ENCODE data around the gene MAP3K13. TPM values are rescaled to one million over a fixed set of nuclear protein-coding genes. Genes with fewer than 3 reads are reported as not detected.
"Not testable (repeated sequence)": the region's sequence is repeated elsewhere in the genome, so short reads cannot be mapped to it uniquely, and the experiment has no call there.

The MAP3K13 gene
- total RNA-seq, 1 experiment from 2014 or later, result 31.0 TPM

- no peak for DNase-seq (ENCODE audit: low read depth)
Observed at GRCh38 chr3:185399737-185400667, 37.1 kb downstream of the MAP3K13 start.

GRCh38 chr3:185400866-185401265 lies 37.9 kb downstream of the MAP3K13 start:
- no peak for DNase-seq (ENCODE audit: low read depth)

GRCh38 chr3:185401319-185401955 lies 38.5 kb downstream of the MAP3K13 start:
- DNase-seq (ENCODE audit: low read depth), result peak; percentile 3

- DNase-seq (ENCODE audit: low read depth), result no peak
Observed at GRCh38 chr3:185402561-185402960, 39.6 kb downstream of the MAP3K13 start.

GRCh38 chr3:185403002-185403401 lies 40.1 kb downstream of the MAP3K13 start:
- DNase-seq (ENCODE audit: low read depth), result no peak

- DNase-seq (ENCODE audit: low read depth), result no peak
Observed at GRCh38 chr3:185405243-185405642, 42.3 kb downstream of the MAP3K13 start.

GRCh38 chr3:185405664-185406063 lies 42.7 kb downstream of the MAP3K13 start:
- no peak for DNase-seq (ENCODE audit: low read depth)

GRCh38 chr3:185406121-185406620 lies 43.2 kb downstream of the MAP3K13 start:
- no peak for DNase-seq (ENCODE audit: low read depth)

- DNase-seq (ENCODE audit: low read depth), result no peak
Observed at GRCh38 chr3:185409957-185410356, 47.0 kb downstream of the MAP3K13 start.

GRCh38 chr3:185411133-185411532 lies 48.2 kb downstream of the MAP3K13 start:
- DNase-seq (ENCODE audit: low read depth), result no peak

GRCh38 chr3:185416513-185416912 lies 53.6 kb downstream of the MAP3K13 start:
- no peak for DNase-seq (ENCODE audit: low read depth)

- not testable (repeated sequence) for DNase-seq (ENCODE audit: low read depth)
Observed at GRCh38 chr3:185418561-185418977, 55.6 kb downstream of the MAP3K13 start.

GRCh38 chr3:185420762-185421161 lies 57.8 kb downstream of the MAP3K13 start:
- peak; percentile 73 for DNase-seq (ENCODE audit: low read depth)

- no peak for DNase-seq (ENCODE audit: low read depth)
Observed at GRCh38 chr3:185421577-185422232, 58.8 kb downstream of the MAP3K13 start.

GRCh38 chr3:185422677-185423076 lies 59.7 kb downstream of the MAP3K13 start:
- no peak for DNase-seq (ENCODE audit: low read depth)

GRCh38 chr3:185423178-185423577 lies 60.2 kb downstream of the MAP3K13 start:
- peak; percentile 60 for DNase-seq (ENCODE audit: low read depth)

GRCh38 chr3:185424435-185424834 lies 61.5 kb downstream of the MAP3K13 start:
- DNase-seq (ENCODE audit: low read depth), result no peak

GRCh38 chr3:185430375-185430774 lies 67.4 kb downstream of the MAP3K13 start:
- DNase-seq (ENCODE audit: low read depth), result no peak

- DNase-seq (ENCODE audit: low read depth), result no peak
Observed at GRCh38 chr3:185439745-185440466, 77.0 kb downstream of the MAP3K13 start.

GRCh38 chr3:185442031-185442430 lies 79.1 kb downstream of the MAP3K13 start:
- no peak for DNase-seq (ENCODE audit: low read depth)

- no peak for DNase-seq (ENCODE audit: low read depth)
Observed at GRCh38 chr3:185444329-185444728, 81.4 kb downstream of the MAP3K13 start.

GRCh38 chr3:185448107-185448506 lies 85.2 kb downstream of the MAP3K13 start:
- DNase-seq (ENCODE audit: low read depth), result no peak

Data from RPMI7951 (cell line).